ELF-1 (cell line): ENCODE data around the gene TDP2.
"Not testable (repeated sequence)": the region's sequence is repeated elsewhere in the genome, so short reads cannot be mapped to it uniquely, and the experiment has no call there.

Experiments used
- DNase-seq: peaks from one replicate; pipeline ENCODE4 v3.0.0-alpha.2; 2016; ENCODE audit warnings: low read depth, low spot score

Gene TDP2

DNA sequence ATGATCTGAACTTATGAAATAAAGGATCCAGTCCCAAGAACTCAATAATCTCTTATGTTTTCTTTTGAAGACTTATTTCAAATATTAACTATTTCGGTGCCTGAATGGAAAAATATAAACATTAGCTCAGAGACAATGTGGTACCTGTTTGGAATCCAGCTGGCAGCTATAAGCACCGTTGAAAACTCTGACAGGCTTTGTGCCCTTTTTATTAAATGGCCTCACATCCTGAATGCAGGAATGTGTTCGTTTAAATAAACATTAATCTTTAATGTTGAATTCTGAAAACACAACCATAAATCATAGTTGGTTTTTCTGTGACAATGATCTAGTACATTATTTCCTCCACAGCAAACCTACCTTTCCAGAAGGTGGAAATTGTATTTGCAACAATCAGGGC, 16.3 kb downstream of the TDP2 start:
- DNase-seq: no peak

DNA sequence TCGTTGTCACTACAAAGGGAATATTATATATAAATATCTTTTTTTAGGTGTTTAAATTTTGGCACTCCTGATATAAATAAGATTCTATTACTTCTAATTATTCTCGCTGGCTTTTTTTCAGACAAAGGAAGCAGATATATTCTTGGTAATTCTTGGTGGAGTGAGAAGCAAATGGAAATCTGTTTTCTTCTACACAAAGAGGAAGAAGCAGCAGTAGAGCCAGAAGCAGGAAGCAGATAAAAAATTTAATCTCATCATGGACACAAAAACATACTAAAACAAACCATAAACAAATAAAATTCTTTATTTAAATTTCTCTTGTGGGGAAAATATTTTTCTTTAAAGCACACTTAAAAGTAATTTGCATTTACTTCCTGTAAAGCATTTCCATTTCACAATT, 17.0 kb downstream of the TDP2 start:
- DNase-seq: no peak

DNA sequence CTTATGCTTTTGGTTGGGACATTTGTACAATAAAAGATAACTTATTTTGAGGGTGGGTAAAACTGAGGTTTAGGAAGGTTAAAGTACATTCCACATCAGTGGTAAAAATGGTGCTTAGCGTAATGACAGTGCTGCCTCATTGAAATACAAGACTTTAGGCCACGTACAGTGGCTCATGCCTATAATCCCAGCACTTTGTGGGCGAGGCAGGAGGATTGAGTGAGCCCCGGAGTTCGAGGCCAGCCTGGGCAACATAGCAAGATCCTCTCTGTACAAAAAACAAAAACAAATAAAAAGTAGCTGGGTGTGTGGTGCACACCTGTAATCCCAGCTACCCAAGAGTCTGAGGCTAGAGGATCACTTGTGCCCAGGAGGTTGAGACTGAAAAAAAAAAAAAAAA, 18.4 kb downstream of the TDP2 start:
- no peak for DNase-seq

DNA sequence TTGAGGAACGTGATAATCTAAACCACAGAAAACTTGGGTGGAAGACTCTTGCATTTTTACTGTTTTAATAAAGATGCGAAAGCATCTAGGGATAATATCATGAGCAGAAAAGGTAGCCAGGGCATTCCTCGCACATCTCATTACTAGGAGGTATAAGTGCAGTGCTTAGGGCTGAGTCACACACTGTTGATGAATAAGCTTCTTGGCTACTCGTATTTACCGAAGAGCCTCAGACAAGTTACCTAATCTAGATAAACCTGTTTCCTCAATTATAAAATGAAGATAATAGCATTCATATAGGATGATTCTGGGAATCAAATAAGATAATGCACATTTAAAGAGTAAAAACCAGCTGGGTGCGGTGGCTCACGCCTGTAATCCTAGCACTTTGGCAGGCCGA, 19.9 kb downstream of the TDP2 start:
- no peak for DNase-seq

DNA sequence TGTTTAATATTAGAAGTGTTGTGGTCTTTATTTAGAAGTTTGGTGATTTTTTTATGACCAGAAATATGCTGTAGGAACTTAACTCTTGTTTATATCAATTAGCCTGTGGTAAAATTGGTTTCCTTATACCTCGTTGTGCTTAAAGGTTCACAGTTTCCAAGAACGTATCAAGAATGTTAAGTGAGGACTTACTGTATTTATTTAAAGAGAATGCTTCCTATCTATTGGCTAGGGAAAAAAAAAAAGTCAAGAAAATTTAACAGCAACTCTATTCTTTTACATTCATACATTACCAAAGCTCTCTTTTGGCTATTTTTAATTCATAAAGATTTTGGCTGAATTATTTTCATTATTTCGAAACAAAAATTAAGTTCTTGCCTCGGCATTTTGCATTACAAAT, 22.3 kb downstream of the TDP2 start:
- DNase-seq: no peak

DNA sequence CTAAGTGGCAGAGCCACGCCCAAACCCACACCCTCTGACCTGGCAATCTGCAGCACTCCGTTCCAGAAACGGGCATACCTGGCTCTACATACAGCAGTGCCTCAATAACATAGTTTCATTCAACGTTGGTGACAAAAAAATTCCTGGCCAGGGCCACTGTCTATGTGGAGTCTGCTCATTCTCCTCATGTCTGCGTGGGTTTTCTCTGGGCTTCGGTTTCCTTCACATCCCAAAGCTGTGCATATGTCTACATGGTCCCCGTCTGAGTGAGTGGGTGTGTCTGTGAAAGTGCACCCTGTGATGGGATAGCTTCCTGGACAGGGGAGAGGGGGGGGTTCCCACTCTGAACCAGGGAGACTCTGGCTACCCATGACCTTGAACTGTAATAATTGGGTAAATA, 22.8 kb downstream of the TDP2 start:
- DNase-seq: no peak

DNA sequence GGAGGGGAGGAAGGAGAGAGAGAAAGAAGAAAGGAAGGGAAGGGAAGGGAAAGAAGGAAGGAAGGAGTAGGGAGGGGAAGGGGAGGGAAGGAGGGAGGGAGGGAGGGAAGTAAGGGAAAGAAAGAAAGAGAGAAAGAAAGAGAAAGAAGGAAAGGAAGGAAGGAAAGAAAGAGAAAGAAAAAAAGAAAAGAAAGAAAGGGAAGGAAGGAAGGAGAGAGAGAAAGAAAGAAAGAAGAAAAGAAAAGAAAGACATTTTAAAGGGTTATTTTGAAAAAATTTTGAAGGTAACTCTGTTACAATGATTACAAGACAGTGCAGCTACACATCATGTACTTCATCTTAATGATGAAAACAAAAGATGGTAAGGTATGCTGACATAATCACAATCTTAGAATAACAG, 24.6 kb downstream of the TDP2 start:
- no peak for DNase-seq

DNA sequence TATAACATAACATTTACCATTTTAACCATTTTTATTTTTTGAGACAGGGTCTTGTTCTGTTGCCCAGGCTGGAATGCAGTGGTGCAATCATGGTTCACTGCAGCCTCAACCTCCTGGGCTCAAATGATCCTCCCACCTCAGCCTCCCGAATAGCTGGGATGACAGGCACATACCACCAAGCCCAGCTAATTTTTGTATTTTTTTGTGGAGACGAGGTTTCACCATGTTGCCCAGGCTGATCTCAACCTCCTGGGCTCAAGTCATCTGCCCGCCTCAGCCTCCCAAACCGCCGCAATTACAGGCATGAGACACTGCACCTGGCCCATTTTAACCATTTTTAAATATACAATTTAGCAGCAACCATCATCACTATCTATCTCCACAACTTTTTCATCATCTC, 26.1 kb downstream of the TDP2 start:
- DNase-seq: not testable (repeated sequence)

DNA sequence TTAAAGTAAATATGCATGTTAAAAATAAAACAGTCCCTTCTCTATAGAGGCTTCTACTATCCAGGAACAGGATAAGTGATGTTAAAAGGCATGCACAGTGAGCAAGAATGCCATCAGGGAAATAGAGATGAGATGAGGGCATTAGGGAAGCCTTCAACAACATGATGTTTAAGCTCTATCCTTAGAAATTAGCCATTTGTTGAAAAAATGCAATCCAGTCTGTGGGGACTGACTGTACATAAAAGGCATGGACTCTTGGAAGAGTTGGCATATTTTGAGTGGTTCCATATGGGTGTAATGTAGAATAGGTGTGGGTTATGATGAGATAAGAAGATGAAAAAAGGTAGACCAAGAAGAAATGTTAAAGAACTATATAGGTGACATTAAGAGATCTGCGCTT, 26.5 kb downstream of the TDP2 start:
- DNase-seq: no peak

DNA sequence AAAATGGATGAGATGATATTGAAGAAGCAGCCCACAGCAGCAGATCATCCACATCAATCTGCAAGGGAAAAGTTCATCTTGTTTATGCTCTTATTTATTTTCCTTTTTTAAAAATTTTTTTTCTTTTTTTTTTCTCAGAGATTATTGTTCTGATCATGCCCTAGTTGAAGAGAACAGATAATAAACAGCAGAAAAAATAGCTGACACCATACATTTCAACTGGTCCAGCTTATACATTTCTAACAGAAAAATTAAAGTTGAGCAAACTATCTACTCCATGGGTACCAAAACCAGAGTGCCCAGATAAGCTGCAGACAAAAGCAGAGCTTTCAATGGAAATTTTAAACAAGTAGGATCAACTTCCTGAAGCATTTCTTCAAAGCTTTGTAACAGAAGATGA, 30.0 kb downstream of the TDP2 start:
- no peak for DNase-seq

DNA sequence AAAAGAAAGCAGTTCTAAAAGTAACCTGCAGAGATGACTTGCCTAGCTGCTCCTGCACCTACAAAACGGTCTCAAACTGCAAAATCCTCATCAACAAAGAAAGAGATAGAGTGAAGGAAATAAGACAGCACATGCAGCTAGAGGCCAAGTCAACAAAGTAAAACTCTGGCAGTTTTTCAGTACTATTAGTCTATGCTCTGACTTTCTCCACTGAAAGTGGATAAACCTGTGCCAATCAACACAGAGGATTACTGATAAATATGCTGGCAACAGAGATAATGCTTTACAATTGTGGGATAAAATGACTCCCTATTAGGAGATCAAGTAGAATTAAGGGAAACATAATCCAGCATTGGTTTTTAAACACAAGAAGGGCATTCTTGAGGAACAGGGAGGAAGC, 34.1 kb downstream of the TDP2 start:
- no peak for DNase-seq

DNA sequence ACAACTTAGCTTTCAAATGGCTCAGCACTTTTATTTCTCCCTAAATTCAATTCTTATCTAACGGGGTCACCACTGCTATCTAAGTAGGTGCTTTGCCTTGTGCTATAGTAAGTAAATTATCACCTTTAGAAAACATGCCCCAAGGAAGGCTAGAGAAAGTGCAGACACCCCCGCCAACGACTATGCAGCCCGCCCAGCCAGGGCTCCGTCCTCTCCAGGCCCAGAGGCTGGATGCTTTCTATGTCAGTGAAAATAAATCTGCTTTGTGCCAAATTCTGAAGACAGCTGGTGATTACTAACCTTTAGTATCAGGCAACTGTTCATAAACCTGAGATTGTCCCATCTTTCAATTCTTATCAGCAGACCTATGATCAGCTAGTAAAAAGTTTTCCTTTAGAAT, 35.0 kb downstream of the TDP2 start:
- peak; percentile 46 for DNase-seq

DNA sequence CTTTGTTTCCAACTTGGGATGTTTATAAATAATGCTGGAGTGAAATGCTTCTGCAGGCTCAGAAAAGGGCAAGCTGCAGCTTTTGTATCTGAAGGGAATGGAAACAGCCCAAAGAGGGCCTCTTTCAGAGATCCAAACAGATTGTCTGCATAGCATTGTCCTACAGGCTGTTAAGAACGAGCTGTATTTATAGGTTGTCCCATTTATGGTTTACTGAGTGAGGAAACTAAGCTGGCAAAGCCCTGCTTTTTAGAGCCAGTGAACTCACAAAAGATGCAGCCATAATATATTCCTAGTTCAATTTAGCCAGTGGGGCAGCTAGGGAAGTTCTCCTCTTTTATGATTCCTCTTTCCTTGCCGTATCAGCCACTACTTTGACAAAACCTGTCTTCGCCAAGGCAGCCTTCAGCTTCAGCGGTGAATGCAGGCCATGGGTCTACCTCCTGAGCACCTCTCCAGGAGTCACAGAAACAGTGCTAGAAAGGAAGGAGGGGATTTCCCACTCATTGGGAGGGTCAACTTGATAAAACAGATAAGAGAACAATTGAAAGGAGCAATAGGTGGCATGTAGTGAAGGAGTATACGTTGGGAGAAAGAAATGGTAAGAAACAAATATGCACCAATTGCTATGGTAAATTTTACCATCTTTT, 35.7 kb downstream of the TDP2 start:
- peak; percentile 42 for DNase-seq

DNA sequence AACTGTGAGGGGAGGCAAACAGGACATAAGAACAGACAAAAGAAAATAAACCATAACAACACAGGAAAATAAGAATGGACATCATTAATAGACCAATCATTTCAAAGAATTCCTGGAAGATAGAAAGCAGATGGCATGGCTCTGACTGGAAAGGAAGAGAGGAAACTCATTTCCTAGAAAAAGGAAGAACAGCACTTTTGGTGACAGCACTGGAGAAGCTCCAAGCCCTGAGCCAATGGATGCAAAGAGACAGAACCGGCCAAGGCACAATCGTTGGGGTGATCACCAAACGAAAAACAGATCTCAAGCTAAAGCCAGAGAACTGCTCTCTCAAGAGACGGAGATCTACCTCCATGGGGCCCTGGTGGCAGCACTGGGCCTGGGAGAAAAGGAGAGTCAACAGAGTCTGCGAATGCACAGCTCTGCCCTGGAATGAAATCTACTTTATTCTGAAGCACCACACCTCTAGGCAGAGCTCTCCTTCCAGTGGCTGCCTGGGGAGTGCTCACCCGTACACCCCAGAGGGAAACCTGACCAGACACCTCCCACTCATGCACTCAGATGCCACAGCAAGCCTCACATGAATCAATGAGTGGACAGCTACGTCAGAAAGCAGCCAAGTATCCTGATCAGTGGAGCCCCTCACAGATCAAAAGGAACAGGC, 44.9 kb downstream of the TDP2 start:
- no peak for DNase-seq

DNA sequence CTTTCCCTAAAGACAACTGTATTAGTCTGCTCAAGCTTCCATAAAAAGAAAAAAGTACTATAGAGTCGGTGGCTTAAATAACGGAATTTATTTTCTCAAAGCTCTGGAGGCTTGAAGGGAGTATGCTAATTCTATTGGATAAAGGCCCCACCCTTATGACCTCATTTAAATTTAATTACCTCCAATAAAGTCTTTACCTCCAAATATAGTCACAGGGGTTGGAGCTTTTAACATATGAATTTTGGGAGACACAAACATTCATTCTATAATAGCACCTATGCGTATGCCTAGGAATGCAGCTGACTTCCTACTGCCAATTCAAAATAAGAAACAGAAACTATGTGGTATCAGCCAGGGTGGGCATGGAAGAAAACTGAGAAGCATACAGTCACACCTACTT, 46.1 kb downstream of the TDP2 start:
- no peak for DNase-seq

DNA sequence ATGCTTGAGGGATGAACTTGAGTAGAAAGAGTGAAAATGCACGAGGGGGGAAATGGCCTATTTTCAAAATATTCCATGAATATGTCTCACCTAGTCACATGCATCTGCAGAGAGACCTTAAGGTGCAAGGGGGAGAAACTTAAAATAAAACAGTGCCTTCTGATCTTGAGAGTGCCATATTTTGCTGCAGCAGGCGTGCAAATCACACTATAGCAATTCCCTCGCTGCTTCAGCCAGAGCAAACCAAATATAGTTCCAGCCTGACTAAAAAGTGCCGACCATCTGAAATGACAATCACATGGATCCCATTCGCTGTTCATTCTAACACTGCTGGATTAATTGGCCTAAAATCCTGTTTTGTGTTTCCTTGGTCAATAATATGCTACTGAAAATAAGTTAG, 47.0 kb downstream of the TDP2 start:
- no peak for DNase-seq

DNA sequence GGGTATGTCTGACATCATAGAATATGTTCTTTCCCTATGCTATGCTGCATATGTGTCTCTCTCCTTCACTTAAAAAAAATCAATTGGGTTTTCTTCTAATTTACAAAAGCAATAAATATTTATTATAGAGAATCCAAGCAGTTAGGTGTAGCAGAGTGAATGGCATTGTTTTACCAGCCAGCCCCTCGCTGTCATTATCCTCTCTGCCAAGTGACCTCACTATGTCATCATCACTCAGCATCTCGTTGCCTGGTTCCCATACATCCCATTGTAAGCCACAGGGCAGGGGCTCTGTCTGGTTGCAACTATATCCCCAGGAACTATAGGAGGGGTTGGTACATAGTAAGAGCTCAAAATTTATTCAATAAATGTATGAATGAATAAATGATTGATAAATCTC, 52.1 kb downstream of the TDP2 start:
- DNase-seq: no peak

DNA sequence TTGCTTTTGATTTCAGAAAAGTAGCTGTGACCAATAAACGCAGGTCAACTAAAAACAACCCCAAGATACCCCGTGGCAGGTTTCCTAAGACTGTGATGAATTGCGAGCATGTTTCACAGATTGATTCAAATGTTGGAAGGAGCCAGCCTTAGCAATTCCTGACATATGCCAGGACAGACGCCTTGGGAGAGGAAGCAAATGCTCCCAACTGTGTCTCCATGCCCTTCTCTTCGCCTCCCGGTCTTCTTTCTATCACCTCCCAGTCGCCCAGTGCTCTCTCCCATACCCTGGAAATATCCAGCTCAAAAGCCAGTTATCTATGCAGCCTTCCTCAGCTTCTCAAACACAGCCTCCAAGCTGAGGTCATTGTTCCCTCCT, 52.7 kb downstream of the TDP2 start:
- DNase-seq: no peak

DNA sequence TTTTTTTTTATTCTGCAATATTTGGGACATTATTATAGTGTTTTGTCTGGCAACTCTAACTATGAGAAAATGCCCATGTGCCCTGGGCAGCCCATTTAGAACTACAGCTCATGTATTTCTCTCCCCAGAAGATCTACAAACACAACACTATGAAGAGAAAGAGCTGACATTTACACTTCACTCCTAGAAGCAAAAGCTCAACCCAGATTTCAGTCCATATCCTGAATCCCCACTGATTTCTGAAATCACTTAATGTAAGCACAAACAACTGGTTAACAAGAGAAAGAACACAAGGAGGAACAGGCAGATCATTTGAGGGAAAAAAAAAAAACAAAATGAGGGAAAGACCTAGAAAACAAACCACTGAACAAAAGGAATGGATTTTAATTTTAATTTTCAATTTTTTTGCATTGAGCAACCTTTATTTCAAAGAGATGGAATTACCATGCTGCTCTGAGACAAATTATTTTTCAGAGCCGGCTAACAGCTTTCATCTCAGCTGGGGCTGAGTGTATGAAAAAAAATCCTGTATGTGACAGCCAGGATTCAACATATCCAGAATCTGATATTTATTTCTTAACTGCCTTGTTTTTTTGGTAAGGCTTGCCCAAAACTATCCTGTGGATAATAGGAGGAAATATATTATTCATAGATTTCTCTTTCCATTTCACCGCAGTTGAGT, 53.2 kb downstream of the TDP2 start:
- DNase-seq: no peak

DNA sequence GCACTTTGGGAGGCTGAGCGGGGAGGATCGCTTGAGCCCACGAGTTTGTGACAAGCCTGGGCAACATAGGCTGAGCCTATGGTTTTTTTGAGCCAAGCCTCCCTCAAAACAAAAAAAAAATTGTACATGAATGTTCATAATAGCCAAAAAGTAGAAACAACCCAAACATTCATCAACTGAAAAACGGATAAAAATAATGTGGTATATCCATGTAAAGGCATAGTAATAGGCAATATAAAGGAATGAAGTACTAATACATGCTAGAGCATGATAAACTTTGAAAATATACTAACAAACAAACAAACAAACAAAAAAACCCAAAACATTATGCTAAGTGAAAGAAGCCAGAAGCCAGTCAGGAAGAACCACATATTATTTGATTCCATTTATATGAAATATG, 56.0 kb downstream of the TDP2 start:
- DNase-seq: no peak

DNA sequence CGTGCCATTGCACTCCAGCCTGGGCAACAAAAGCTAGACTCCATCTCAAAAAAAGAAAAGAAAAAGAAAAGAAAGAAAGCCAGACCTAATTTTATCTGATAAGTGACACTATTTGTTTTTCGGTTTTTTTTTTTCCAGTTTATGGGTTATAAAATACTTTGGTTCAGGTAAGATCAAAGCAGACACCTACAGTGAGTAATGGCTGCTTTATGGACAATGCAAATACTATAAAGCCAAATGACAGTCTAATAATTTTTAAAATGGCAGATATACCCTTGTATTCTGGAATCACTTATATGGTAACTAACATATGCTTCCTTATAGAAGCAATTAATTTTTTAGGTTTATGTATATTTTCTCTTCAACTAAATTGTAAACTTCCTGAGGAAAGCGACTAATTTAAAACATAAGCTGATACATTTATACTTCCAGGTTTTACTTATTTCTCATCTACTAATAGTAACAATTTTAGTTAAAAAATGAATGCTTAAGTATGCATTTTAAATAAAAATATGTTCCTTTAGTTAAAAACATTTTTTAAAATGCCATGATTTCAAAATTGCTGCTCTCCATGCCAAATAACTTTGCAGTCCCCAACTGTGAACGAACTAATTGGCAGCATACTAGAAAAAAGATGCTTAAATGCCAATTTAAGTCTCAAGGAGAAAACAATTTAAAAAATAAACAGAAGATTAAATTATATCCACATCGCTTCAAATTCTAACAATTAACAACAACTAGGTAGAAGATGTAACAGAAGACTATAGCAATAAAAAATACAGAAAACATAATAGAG, 59.2 kb downstream of the TDP2 start:
- no peak for DNase-seq

DNA sequence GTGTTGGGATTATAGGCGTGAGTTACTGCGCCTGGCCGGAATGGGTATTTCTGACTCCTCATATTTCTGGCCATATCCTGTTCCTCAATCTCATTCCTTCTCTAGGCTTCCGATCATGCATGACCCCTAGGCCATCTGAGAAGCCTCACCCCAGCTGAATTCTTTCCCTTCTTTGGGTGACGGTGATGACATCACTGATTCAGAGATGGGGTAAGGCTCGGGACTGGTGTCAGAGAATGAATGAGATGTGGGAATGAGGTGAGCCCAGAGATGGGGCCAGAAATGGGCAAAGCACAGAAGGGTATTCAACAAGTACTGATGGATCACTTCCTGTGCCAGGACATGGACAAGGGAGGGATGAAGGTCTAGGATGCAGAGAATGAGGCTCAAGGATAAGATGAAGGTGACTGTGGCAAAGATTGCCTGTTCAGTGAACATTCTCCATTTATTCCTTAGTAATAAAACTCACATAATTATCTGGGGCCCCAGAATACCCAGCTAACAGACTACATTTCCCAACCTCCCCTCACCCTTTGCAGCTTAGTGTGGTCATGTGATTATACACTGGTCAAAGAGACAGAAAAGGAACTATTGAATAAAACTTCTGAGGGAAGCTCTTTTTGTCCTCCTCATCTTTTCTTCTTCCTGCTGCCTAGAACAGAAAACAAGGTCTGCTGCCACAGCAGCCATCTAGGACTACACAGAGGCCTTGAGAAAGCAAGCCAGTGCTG, 60.3 kb downstream of the TDP2 start:
- DNase-seq: no peak
